ENCODE measurements around the gene CSNK1D. TPM values are rescaled to one million over a fixed set of nuclear protein-coding genes. Genes with fewer than 3 reads are reported as not detected.

Gene CSNK1D
- total and polyA plus RNA-seq, 2 donors (not counting 1 experiment from before 2014, with no cell fraction given), result 196 to 241 TPM

- Histone ChIP-seq H3K4me2 (replicated peaks; ENCODE audit: low read depth, low read length, poor library complexity, severe bottlenecking) (no peak overlapping the region), H2AFZ (ENCODE audit: insufficient read depth, low read depth, low read length, poor library complexity, severe bottlenecking) (no peak overlapping the region), H3K9me3 (ENCODE audit: control extremely low read depth in 1 of 3, control insufficient read depth in 2 of 3, insufficient read depth in 1 of 3, low read length in 2 of 3) (peaks cover 0 to 29% (median 0%) of the 10 kb centered on the region in 3 donors), H3K9ac (ENCODE audit: low read length) (no peak overlapping the region), H3K4me3 (ENCODE audit: control extremely low read depth in 1 of 5, extremely low read depth in 1 of 5, insufficient read depth in 1 of 5, low read depth in 2 of 5, low read length in 4 of 5) (no peak overlapping the region), H3K79me2 (ENCODE audit: control insufficient read depth, insufficient read depth, low read length) (no peaks in the 10 kb centered on the region), H4K20me1 (ENCODE audit: control insufficient read depth, insufficient read depth, low read length, poor library complexity, severe bottlenecking) (no peaks in the 10 kb centered on the region), H3K4me1 (ENCODE audit: control insufficient read depth in 2 of 2, insufficient read depth in 2 of 2, low read length in 2 of 2) (peaks cover 26 to 33% of the 10 kb centered on the region in 2 donors), H3K27me3 (replicated peaks in 1 of 4; ENCODE audit: control extremely low read depth in 1 of 4, control insufficient read depth in 3 of 4, insufficient read depth in 4 of 4, low read length in 3 of 4) (peaks cover 0 to 31% (median 12%) of the 10 kb centered on the region in 4 experiments), H3K36me3 (replicated peaks in 1 of 2; ENCODE audit: control extremely low read depth in 1 of 2, control insufficient read depth in 1 of 2, extremely low read depth in 1 of 2, insufficient read depth in 2 of 2, low read length in 1 of 2) (no peaks in the 10 kb centered on the region), H3K27ac (ENCODE audit: low read length in 2 of 2) (no peak overlapping the region)
- DNase-seq (no peak), ATAC-seq (ENCODE audit: low read depth) (no peak)
- no peak overlapping the region for H3K27ac Mint-ChIP-seq
- ChIA-PET POLR2A (no interaction called here), CTCF (interaction anchor here (4.9 kb wide), 1 partner anchor 18 kb away, joined by 68 read pairs; no protein-coding TSS in a partner anchor)
- no peak overlapping the region for H3K4me3 Mint-ChIP-seq
- WGBS (ENCODE audit: insufficient coverage), result 98% methylated on average over 76 of the region's 76 CpGs
- peaks cover 17% of the 10 kb centered on the region for H3K4me1 Mint-ChIP-seq
- TF ChIP-seq EZH2 (IDR thresholded peaks at IDR 0.05; ENCODE audit: borderline replicate concordance, insufficient read depth, low read depth, low read length, poor library complexity, severe bottlenecking) (no peak), CTCF (IDR thresholded peaks at IDR 0.05) (no peak)
- H3K27me3 Mint-ChIP-seq, result peaks cover 10% of the 10 kb centered on the region
- no peaks in the 10 kb centered on the region for H3K9me3 Mint-ChIP-seq (ENCODE audit: insufficient read depth)
- intact Hi-C loops (cut with micrococcal nuclease), result no loop called here
These were observed 45.5 kb upstream of the CSNK1D start for GRCh38 chr17:82318772-82319606.

GRCh38 chr17:82318169-82318498 is 44.6 kb upstream of the CSNK1D start:
- H2AFZ ChIP-seq (ENCODE audit: insufficient read depth, low read depth, low read length, poor library complexity, severe bottlenecking), result no peak overlapping the region
- H3K4me1 ChIP-seq (ENCODE audit: control insufficient read depth in 2 of 2, insufficient read depth in 2 of 2, low read length in 2 of 2), result peaks cover 26 to 33% of the 10 kb centered on the region in 2 donors
- peaks cover 18% of the 10 kb centered on the region for H3K4me1 Mint-ChIP-seq
- H3K9ac ChIP-seq (ENCODE audit: low read length), result no peak overlapping the region
- no peaks in the 10 kb centered on the region for H3K79me2 ChIP-seq (ENCODE audit: control insufficient read depth, insufficient read depth, low read length)
- H3K4me3 Mint-ChIP-seq, result no peak overlapping the region
- no peak overlapping the region for H3K27ac ChIP-seq (ENCODE audit: low read length in 2 of 2)
- peaks cover 0 to 36% (median 13%) of the 10 kb centered on the region in 4 experiments for H3K27me3 ChIP-seq (replicated peaks in 1 of 4; ENCODE audit: control extremely low read depth in 1 of 4, control insufficient read depth in 3 of 4, insufficient read depth in 4 of 4, low read length in 3 of 4)
- intact Hi-C loops (cut with micrococcal nuclease), result no loop called here
- DNase-seq (no peak), ATAC-seq (ENCODE audit: low read depth) (no peak)
- WGBS (ENCODE audit: insufficient coverage), result 96% methylated on average over 20 of the region's 20 CpGs
- no peak overlapping the region for H3K4me3 ChIP-seq (ENCODE audit: control extremely low read depth in 1 of 5, extremely low read depth in 1 of 5, insufficient read depth in 1 of 5, low read depth in 2 of 5, low read length in 4 of 5)
- H3K36me3 ChIP-seq (replicated peaks in 1 of 2; ENCODE audit: control extremely low read depth in 1 of 2, control insufficient read depth in 1 of 2, extremely low read depth in 1 of 2, insufficient read depth in 2 of 2, low read length in 1 of 2), result no peaks in the 10 kb centered on the region
- ChIA-PET CTCF (interaction anchor here (0.9 to 2.2 kb wide), 4 partner anchors 17 to 112 kb away, joined by 3 to 8 read pairs (median 6); no protein-coding TSS in a partner anchor), POLR2A (no interaction called here)
- no peak overlapping the region for H3K4me2 ChIP-seq (replicated peaks; ENCODE audit: low read depth, low read length, poor library complexity, severe bottlenecking)
- H3K27ac Mint-ChIP-seq, result no peak overlapping the region
- TF ChIP-seq EZH2 (IDR thresholded peaks at IDR 0.05; ENCODE audit: borderline replicate concordance, insufficient read depth, low read depth, low read length, poor library complexity, severe bottlenecking) (no peak), CTCF (IDR thresholded peaks at IDR 0.05) (no peak)
- no peaks in the 10 kb centered on the region for H3K9me3 Mint-ChIP-seq (ENCODE audit: insufficient read depth)
- peaks cover 0 to 29% (median 0%) of the 10 kb centered on the region in 3 donors for H3K9me3 ChIP-seq (ENCODE audit: control extremely low read depth in 1 of 3, control insufficient read depth in 2 of 3, insufficient read depth in 1 of 3, low read length in 2 of 3)
- H3K27me3 Mint-ChIP-seq, result peaks cover 16% of the 10 kb centered on the region
- no peaks in the 10 kb centered on the region for H4K20me1 ChIP-seq (ENCODE audit: control insufficient read depth, insufficient read depth, low read length, poor library complexity, severe bottlenecking)

Measured in B cell (primary cell).